ENCODE data around the gene TMEM250. TPM values are rescaled to one million over a fixed set of nuclear protein-coding genes. Genes with fewer than 3 reads are reported as not detected.

TMEM250 gene
- total and polyA plus RNA-seq, 4 donors = 6.7 to 19.5 (median 17.2) TPM

GRCh38 chr9:136079211-136079915 is 39.3 kb downstream of the TMEM250 start:
- no peak overlapping the region for H3K27ac ChIP-seq (ENCODE audit: low read depth in 1 of 2, low read length in 2 of 2)
- no peak for DNase-seq (ENCODE audit: low spot score)
- peaks cover 0 to 10% (median 1%) of the 10 kb centered on the region in 4 donors for H3K36me3 ChIP-seq (ENCODE audit: control insufficient read depth in 4 of 4, insufficient read depth in 3 of 4, low read depth in 1 of 4, low read length in 3 of 4)
- 72% methylated on average over 16 of the region's 16 CpGs for WGBS
- TF ChIP-seq EGR1 (IDR thresholded peaks at IDR 0.05; ENCODE audit: low read depth in 2 of 2) (no peak), RAD21 (IDR thresholded peaks at IDR 0.05) (no peak), SP1 (IDR thresholded peaks at IDR 0.05) (no peak), GABPA (IDR thresholded peaks at IDR 0.05 in 1 of 2, conservative IDR thresholded peaks at IDR 0.05 in 1 of 2) (no peak), RXRA (IDR thresholded peaks at IDR 0.05) (no peak), HNF4G (IDR thresholded peaks at IDR 0.05) (no peak), ATF3 (IDR thresholded peaks at IDR 0.05) (no peak), HNF4A (conservative IDR thresholded peaks at IDR 0.05) (no peak), JUND (IDR thresholded peaks at IDR 0.05) (no peak), FOXA1 (IDR thresholded peaks at IDR 0.05) (no peak), ZBTB33 (IDR thresholded peaks at IDR 0.05) (no peak), MAX (IDR thresholded peaks at IDR 0.05) (no peak), CTCF (IDR thresholded peaks at IDR 0.05; ENCODE audit: low read depth, low read length, missing input control) (no peak), REST (IDR thresholded peaks at IDR 0.05) (no peak), FOXA2 (IDR thresholded peaks at IDR 0.05) (no peak), YY1 (IDR thresholded peaks at IDR 0.05) (no peak), NR2F2 (IDR thresholded peaks at IDR 0.05) (no peak), TAF1 (conservative IDR thresholded peaks at IDR 0.05) (no peak)
- no peaks in the 10 kb centered on the region for H3K9me3 ChIP-seq (ENCODE audit: control insufficient read depth in 4 of 4, low read length in 3 of 4)
- H3K4me3 ChIP-seq (ENCODE audit: low read depth in 1 of 3, low read length in 3 of 3) = no peak overlapping the region
- no peaks in the 10 kb centered on the region for H3K27me3 ChIP-seq (ENCODE audit: control insufficient read depth in 4 of 4, insufficient read depth in 4 of 4, low read length in 3 of 4)
- H3K4me1 ChIP-seq (ENCODE audit: control insufficient read depth in 4 of 4, insufficient read depth in 4 of 4, low read length in 3 of 4) = peaks cover 0 to 17% (median 3%) of the 10 kb centered on the region in 4 donors
- no peak overlapping the region for H3K9ac ChIP-seq (ENCODE audit: low read depth in 1 of 2, low read length in 2 of 2)

All from liver (tissue), 9 donors.